IPS-15b (cell line): ENCODE data around the gene PDE7B.
"Not testable (repeated sequence)": the region's sequence is repeated elsewhere in the genome, so short reads cannot be mapped to it uniquely, and the experiment has no call there.

ENCODE experiments used
- H3K27me3 ChIP-seq: one replicate; pipeline ENCODE4 v1.6.1; 2013; ENCODE audit warnings: low read length; ENCODE audit not compliant: control insufficient read depth, insufficient read depth
- H3K36me3 ChIP-seq: one replicate; pipeline ENCODE4 v1.6.1; 2013; ENCODE audit warnings: low read length; ENCODE audit not compliant: control insufficient read depth, insufficient read depth
- H3K4me1 ChIP-seq: one replicate; pipeline ENCODE4 v1.6.1; 2013; ENCODE audit warnings: mild to moderate bottlenecking, low read length; ENCODE audit not compliant: control insufficient read depth, insufficient read depth
- H3K4me3 ChIP-seq: one replicate; pipeline ENCODE4 v1.5.1; 2013; ENCODE audit warnings: low read depth, low read length
- H3K9ac ChIP-seq: one replicate; pipeline ENCODE4 v1.6.1; 2013; ENCODE audit warnings: low read depth, mild to moderate bottlenecking, low read length
- H3K9me3 ChIP-seq: one replicate; pipeline ENCODE4 v1.6.1; 2013; ENCODE audit warnings: mild to moderate bottlenecking, low read length; ENCODE audit not compliant: control insufficient read depth, insufficient read depth

PDE7B gene

GRCh38 chr6:136224974-136225373 is 373.5 kb downstream of the PDE7B start:
- H3K4me1 ChIP-seq, H3K36me3 ChIP-seq, H3K4me3 ChIP-seq, H3K9me3 ChIP-seq, H3K9ac ChIP-seq, H3K27me3 ChIP-seq: not testable (repeated sequence)

- Histone ChIP-seq H3K9ac (no peak overlapping the region), H3K4me3 (no peak overlapping the region), H3K36me3 (no peaks in the 10 kb centered on the region), H3K9me3 (no peaks in the 10 kb centered on the region), H3K4me1 (no peaks in the 10 kb centered on the region), H3K27me3 (no peaks in the 10 kb centered on the region)
These were observed 374.0 kb downstream of the PDE7B start for GRCh38 chr6:136225496-136225895.

DNA sequence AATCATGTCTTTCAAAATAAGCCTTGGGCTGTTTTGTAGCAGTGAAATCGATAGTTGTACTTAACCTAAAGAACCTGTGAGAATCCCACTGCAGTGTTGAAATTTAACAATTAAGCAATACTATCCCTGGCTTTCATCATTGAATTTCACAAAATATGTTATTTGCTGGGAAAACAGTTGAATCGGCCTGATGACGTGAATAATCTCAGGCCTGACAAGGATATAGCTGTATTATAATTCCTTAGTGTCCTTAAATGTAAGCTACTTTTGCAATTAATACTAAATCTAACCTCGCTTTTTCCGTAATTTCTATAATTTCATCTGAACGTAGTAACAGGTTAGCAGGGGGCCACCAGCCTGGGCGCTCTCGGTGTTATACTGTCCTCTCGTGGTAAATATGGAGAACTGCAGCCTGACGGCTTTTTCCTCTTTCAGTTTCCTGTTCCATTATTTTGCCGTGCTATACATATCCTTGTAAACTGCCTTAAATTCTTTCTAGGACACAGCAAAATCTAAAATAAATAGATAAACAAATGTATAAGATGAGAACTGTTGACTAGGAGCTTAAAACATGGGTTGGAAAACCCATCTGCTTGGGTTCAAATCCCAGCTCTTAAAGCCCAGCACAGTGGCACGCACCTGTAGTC is 374.6 kb downstream of the PDE7B start:
- Histone ChIP-seq H3K9me3 (no peaks in the 10 kb centered on the region), H3K4me3 (no peak overlapping the region), H3K36me3 (no peaks in the 10 kb centered on the region), H3K27me3 (no peaks in the 10 kb centered on the region), H3K4me1 (no peaks in the 10 kb centered on the region), H3K9ac (no peak overlapping the region)

GRCh38 chr6:136226674-136227377 is 375.3 kb downstream of the PDE7B start:
- Histone ChIP-seq H3K27me3 (no peaks in the 10 kb centered on the region), H3K4me3 (no peak overlapping the region), H3K4me1 (no peaks in the 10 kb centered on the region), H3K9me3 (no peaks in the 10 kb centered on the region), H3K9ac (no peak overlapping the region), H3K36me3 (no peaks in the 10 kb centered on the region)

DNA sequence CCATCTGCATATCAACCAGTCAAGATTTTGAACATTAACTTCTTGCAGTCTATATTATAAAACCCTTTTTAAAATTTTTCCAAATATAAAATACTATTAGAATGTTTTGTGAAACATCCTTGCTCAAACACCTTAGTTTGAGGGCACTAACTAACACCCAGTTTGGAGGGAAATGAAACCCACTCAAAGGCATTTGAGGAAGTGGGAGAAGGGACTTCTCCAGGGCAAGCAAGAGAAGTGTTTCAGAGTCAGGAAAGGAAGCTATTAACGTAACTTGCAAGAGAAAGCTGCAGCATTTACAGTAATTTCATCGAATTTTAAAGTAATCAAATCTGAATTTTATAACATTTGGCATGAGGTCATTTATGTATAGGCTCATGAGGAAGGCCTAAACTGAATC is 377.3 kb downstream of the PDE7B start:
- H3K36me3 ChIP-seq = no peaks in the 10 kb centered on the region
- no peak overlapping the region for H3K4me3 ChIP-seq
- no peaks in the 10 kb centered on the region for H3K4me1 ChIP-seq
- H3K27me3 ChIP-seq = no peaks in the 10 kb centered on the region
- H3K9ac ChIP-seq = no peak overlapping the region
- H3K9me3 ChIP-seq = no peaks in the 10 kb centered on the region

DNA sequence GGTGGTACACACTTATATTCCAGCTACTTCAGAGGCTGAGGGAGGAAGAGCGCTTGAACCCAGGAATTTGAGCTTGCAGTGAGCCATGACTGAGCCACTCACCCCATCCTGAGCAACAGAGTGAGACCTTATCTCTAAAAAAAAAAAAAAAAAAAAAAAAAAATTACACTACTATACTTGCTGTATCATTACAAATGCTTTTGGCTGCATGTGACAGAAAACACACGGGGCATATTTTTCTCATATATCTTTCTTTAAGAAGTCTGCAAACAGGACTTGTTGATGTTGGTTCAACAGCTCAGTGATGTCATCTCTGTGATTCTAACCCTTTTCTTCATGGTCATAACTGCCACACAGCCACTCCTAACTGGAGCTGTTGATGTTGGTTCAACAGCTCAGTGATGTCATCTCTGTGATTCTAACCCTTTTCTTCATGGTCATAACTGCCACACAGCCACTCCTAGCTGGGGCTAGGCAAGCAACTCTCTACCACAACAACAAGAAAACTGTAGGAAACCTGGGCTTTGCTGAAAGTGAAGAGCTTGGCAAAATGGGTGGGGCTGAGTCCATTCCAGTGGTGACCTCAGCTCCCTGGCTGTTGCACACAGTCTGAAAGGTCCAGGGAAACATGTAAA is 378.8 kb downstream of the PDE7B start:
- H3K36me3 ChIP-seq = no peaks in the 10 kb centered on the region
- no peaks in the 10 kb centered on the region for H3K9me3 ChIP-seq
- H3K4me1 ChIP-seq = no peaks in the 10 kb centered on the region
- no peaks in the 10 kb centered on the region for H3K27me3 ChIP-seq
- H3K4me3 ChIP-seq = no peak overlapping the region
- no peak overlapping the region for H3K9ac ChIP-seq

GRCh38 chr6:136232701-136233100 is 381.2 kb downstream of the PDE7B start:
- Histone ChIP-seq H3K4me3 (no peak overlapping the region), H3K4me1 (no peaks in the 10 kb centered on the region), H3K27me3 (no peaks in the 10 kb centered on the region), H3K9me3 (no peaks in the 10 kb centered on the region), H3K9ac (no peak overlapping the region), H3K36me3 (no peaks in the 10 kb centered on the region)

DNA sequence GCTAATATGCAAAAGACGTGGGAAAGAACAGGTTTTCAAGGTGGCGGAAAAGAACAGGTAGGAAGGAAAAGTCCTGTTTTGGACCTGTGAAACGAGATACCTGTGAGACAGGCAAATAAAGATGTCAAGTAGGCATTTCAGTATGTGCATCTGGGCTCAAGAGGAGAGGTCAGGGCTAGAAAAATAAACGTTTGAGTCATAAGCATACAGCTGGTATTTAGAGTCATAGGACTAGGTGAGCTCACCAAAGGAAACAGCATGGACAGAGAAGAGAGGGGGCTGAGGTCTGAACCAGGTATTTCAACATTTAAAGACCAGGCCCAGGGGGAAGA is 383.7 kb downstream of the PDE7B start:
- H3K27me3 ChIP-seq = no peaks in the 10 kb centered on the region
- H3K36me3 ChIP-seq = no peaks in the 10 kb centered on the region

GRCh38 chr6:136236466-136237293 is 385.2 kb downstream of the PDE7B start:
- H3K36me3 ChIP-seq = no peaks in the 10 kb centered on the region
- H3K27me3 ChIP-seq = no peaks in the 10 kb centered on the region
- no peaks in the 10 kb centered on the region for H3K4me1 ChIP-seq
- H3K9me3 ChIP-seq = no peaks in the 10 kb centered on the region
- no peak overlapping the region for H3K9ac ChIP-seq
- H3K4me3 ChIP-seq = no peak overlapping the region

More for the DNA sequence above, 383.7 kb downstream of the PDE7B start:
- H3K9ac ChIP-seq = no peak overlapping the region
- H3K9me3 ChIP-seq = no peaks in the 10 kb centered on the region
- no peaks in the 10 kb centered on the region for H3K4me1 ChIP-seq
- H3K4me3 ChIP-seq = no peak overlapping the region

DNA sequence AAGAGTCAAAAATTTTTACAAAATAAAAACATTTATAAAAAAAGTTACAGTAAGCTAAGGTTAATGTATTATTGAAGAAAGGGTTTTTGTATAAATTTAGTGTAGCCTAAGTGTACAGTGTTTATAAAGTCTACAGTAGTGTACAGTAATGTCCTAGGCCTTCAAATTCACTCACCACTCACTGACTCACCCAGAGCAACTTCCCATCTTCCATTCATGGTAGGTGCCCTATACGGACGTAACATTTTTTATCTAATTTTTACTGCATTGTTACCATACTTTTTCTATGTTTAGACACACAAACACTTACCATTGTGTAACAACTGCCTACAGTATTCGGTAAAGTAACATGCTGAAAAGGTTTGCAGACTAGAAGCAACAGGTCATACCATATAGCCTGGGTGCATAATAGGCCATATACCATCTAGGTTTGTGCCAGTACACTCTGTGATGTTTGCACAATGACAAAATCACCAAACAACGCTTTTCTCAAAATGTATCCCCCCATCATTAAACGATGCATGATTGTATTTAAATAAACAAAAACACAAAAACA is 392.6 kb downstream of the PDE7B start:
- H3K4me3 ChIP-seq = no peak overlapping the region
- H3K9me3 ChIP-seq = no peaks in the 10 kb centered on the region
- H3K4me1 ChIP-seq = peaks cover 5% of the 10 kb centered on the region
- no peak overlapping the region for H3K9ac ChIP-seq
- no peaks in the 10 kb centered on the region for H3K36me3 ChIP-seq
- no peaks in the 10 kb centered on the region for H3K27me3 ChIP-seq
